HG03432 (cell line): ENCODE measurements around the gene GNAT2.

Source experiments
- ATAC-seq: cut with Tn5 transposase; IDR thresholded peaks from one replicate; pipeline ENCODE4 v1.9.1; 2021; ENCODE audit warnings: mild to moderate bottlenecking, moderate library complexity; ENCODE audit not compliant: unreplicated experiment

Gene GNAT2

DNA sequence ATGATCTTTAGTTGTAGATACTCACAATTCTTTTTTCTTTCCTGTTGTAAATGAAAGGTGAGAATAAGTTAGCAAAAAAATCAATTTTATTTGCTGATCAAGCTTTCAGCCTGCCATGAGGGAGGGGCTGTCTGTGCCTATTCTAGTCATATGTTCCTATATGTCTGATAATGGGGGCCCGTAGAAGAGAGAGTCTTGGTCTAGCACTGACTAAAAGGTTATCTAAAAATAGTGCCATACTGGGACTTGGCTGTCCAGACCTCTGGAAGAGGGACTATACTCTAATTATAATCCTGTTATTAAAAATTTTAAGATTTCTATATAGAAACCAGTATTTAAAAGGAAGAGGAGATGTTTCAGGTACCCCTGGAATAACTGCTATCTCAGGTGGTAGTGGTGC, 52.4 kb downstream of the GNAT2 start:
- no peak for ATAC-seq

DNA sequence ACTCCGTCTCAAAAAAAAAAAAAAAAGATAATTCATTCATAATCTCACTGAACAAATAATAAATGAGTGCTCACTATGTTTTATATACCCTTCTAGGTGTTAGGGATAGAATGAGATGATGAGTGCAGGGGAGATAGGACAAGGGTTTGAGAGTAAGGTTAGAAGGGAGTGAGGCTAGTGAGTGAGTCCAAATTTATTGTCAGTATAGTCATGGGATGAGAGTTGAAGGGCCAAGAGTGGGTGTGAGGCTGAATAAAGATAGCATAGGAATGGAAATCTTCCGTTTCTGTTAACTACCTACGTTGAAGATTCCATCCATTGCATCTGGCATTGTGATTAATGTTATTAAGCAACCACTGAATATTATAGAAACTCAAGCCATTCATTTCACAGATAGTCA, 54.2 kb downstream of the GNAT2 start:
- ATAC-seq, result no peak

DNA sequence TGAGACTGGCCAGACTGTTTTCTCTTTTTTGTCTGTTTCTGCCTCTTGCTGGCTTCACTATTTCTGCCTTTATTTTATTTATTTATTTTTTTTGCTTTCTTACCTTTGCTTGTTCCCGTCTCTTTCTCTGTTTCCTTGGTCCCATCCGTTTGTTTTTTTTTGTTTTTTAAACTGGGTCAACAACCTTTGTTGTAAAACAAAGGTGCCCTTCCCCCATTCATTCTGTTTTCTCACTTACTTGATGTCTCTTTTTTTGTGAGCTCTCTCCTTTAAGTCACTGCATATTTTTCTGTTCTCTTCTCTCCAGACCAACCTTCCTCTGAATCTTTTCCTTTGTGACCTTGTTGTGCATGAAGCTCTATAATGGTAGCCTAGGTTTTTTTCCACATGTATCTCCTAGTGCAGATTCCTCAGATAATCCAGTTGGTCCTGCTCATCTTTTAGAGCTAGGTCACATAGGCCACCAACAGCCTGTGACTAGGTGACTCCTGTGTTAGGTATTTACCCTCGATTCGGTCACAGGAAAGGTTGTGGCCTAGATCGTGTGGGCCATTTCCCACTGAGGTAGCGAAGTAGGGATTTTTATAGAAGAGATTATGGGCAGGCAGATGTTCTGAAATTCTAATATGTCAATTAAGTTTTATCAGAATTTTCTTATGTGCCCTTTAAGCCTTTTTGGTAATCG, 55.1 kb downstream of the GNAT2 start:
- ATAC-seq, result no peak

DNA sequence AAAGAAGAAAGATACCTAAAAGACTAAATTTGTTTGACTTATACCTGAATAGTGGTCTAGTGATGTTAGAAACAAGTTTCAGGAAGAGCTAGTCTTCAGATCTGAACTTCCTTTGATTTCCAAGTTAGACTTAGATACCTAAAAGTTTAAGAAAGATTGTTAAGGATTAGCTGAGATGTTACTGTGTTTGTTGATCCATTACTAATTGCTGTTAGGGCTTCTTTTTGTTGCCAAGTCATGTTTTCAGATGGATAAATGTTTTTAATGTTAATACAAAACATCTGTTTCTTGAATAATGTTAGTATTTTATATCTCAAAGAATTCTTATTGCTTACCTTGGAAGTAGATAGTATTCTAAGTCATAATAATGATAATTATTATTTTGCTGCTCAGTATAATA, 59.4 kb downstream of the GNAT2 start:
- no peak for ATAC-seq

DNA sequence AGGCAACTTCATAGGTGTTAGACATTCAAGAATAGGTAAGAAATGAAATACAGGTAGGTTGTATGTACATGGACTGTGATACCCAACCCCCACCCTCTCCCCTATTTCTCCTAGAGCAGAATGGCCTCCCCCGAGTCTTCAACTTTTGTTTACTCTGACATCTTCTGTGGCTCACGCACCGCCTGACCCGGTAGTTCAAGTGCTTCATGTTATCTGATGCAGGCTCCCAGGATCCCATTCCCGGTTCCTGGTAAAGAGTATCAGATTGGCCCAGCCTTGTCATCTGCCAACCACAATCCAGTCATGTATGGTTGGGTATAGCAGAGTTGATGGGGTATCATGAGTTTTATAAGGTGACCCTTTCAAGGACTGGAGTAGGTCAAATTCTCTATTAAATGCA, 61.9 kb downstream of the GNAT2 start:
- ATAC-seq, result no peak

DNA sequence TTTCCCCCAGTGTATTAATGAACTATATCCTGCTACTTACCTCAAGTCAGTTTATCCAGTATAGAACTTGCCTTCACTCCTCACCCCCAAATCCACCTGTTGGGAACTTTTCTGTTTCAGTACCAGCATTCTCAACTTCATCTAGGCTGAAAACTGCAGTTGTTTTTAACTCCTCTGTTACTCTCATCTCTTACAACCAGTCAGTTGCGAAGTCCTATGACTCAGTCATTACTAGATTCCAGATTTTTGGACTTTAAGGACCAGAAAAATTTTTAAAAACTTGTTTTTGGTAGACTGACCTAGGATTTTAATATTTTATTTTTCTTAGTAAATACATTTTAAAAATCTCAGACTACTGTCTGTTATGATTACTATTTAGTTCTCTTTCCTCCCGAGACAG, 62.9 kb downstream of the GNAT2 start:
- no peak for ATAC-seq
